Prostate gland (tissue), 2 donors: ENCODE data around the gene RPS6KA2. TPM values are rescaled to one million over a fixed set of nuclear protein-coding genes. Genes with fewer than 3 reads are reported as not detected.
A peak's percentile ranks its signal among the peaks of the same experiment; 100 is the strongest.

ENCODE experiments used
- DNase-seq: peaks from one replicate; pipeline ENCODE4 v3.0.0-alpha.2; 2019; ENCODE audit warnings: low spot score
- H3K27ac ChIP-seq, 2 donors: fragments of 200-600 bp; sonication (generic); 2 replicates each; pipeline ENCODE4 v1.5.1; 2017 to 2019
- H3K27me3 ChIP-seq: fragments of 200-600 bp; sonication (generic); replicated peaks from 2 replicates; pipeline ENCODE4 v1.5.1; 2019; ENCODE audit not compliant: insufficient read depth
- H3K36me3 ChIP-seq, 2 donors: fragments of 200-600 bp; sonication (generic); 1 replicate in 1 of 2; 2 replicates in 1 of 2; pipeline versions ENCODE4 v1.5.1 to v1.8.1; 2017 to 2019
- H3K4me1 ChIP-seq: fragments of 200-600 bp; sonication (generic); replicated peaks from 2 replicates; pipeline ENCODE4 v1.5.1; 2019
- H3K4me3 ChIP-seq, 2 donors: fragments of 200-600 bp; sonication (generic); 2 replicates each; pipeline ENCODE4 v1.5.1; 2017 to 2019
- H3K9me3 ChIP-seq: fragments of 200-600 bp; sonication (generic); 2 replicates; pipeline ENCODE4 v1.5.1; 2017
- CTCF ChIP-seq, 4 experiments: fragments of 200-600 bp in 2 of 4; fragments of 450-650 bp in 2 of 4; sonication (generic) in 2 of 4; IDR thresholded peaks; 1 replicate in 3 of 4; 2 replicates in 1 of 4; pipeline ENCODE4 v1.5.1; 2016 to 2019; ENCODE audit warnings: antibody characterized with exemption in 4 of 4, mild to moderate bottlenecking in 2 of 4, moderate library complexity in 2 of 4
- POLR2A ChIP-seq: fragments of 450-650 bp; IDR thresholded peaks from one replicate; pipeline ENCODE4 v1.6.1; 2016; ENCODE audit warnings: antibody characterized with exemption, mild to moderate bottlenecking
- POLR2AphosphoS5 ChIP-seq: sonication (generic); formaldehyde crosslinking; IDR thresholded peaks from one replicate; pipeline ENCODE4 v1.6.1; 2017; ENCODE audit warnings: antibody characterized with exemption
- WGBS: methylation state at CpG from one replicate; pipeline ENCODE4 v1.1.5; 2018; 5-methylcytosine and 5-hydroxymethylcytosine counted together
- intact Hi-C: fragments of 100-400 bp; cut with DNase I; formaldehyde crosslinking; loops from one replicate; pipeline ENCODE4 v1.14.2; 2022
- total RNA-seq, 2 donors: library from RNA; depleted of rRNA; stranded (reverse); fragments of >200 nt; gene quantifications; one replicate each; pipeline ENCODE4 v1.1.0, GENCODE V29; 2016

Gene RPS6KA2
- total RNA-seq, 2 donors from 2014 or later = 32.2 to 44.3 TPM

GRCh38 chr6:166379800-166380199 lies 247.3 kb downstream of the RPS6KA2 start:
- WGBS = 81% methylated on average over 4 of the region's 4 CpGs
- H3K27ac ChIP-seq = no peak overlapping the region

GRCh38 chr6:166379103-166379586 lies 247.9 kb downstream of the RPS6KA2 start:
- no peaks in the 10 kb centered on the region for H3K4me1 ChIP-seq
- no peaks in the 10 kb centered on the region for H3K36me3 ChIP-seq
- no peak overlapping the region for H3K4me3 ChIP-seq
- TF ChIP-seq POLR2A (no peak), CTCF (IDR thresholded peaks at IDR 0.05) (no peak), POLR2AphosphoS5 (no peak)
- no peaks in the 10 kb centered on the region for H3K27me3 ChIP-seq
- H3K27ac ChIP-seq = no peak overlapping the region
- WGBS = 90% methylated on average over 1 of the region's 1 CpG
- intact Hi-C loops = no loop called here
- H3K9me3 ChIP-seq = no peaks in the 10 kb centered on the region
- DNase-seq = no peak

More at GRCh38 chr6:166379800-166380199, 247.3 kb downstream of the RPS6KA2 start:
- H3K9me3 ChIP-seq = no peaks in the 10 kb centered on the region
- intact Hi-C loops = loop anchor here (5.0 kb wide), 2 partner anchors 37 to 248 kb away; partner anchors contain the start of genes RPS6KA2 and SFT2D1
- DNase-seq = no peak
- H3K36me3 ChIP-seq = no peaks in the 10 kb centered on the region
- no peaks in the 10 kb centered on the region for H3K27me3 ChIP-seq
- TF ChIP-seq CTCF (IDR thresholded peaks at IDR 0.05) (no peak), POLR2A (no peak), POLR2AphosphoS5 (peak; percentile 28)
- no peaks in the 10 kb centered on the region for H3K4me1 ChIP-seq
- H3K4me3 ChIP-seq = no peak overlapping the region

- DNase-seq = no peak
- no peaks in the 10 kb centered on the region for H3K36me3 ChIP-seq
- H3K27ac ChIP-seq = no peak overlapping the region
- H3K4me1 ChIP-seq = no peaks in the 10 kb centered on the region
- no peaks in the 10 kb centered on the region for H3K27me3 ChIP-seq
- TF ChIP-seq POLR2AphosphoS5 (no peak), POLR2A (no peak), CTCF (IDR thresholded peaks at IDR 0.05) (no peak)
- H3K4me3 ChIP-seq = no peak overlapping the region
- intact Hi-C loops = no loop called here
- H3K9me3 ChIP-seq = no peaks in the 10 kb centered on the region
- 73% methylated on average over 2 of the region's 2 CpGs for WGBS
Observed at GRCh38 chr6:166377721-166378120, 249.3 kb downstream of the RPS6KA2 start.

- no peak overlapping the region for H3K4me3 ChIP-seq
- H3K27me3 ChIP-seq = no peaks in the 10 kb centered on the region
- H3K9me3 ChIP-seq = no peaks in the 10 kb centered on the region
- DNase-seq = no peak
- 100% methylated on average over 1 of the region's 1 CpG for WGBS
- TF ChIP-seq POLR2AphosphoS5 (no peak), CTCF (IDR thresholded peaks at IDR 0.05) (no peak), POLR2A (no peak)
- no peaks in the 10 kb centered on the region for H3K36me3 ChIP-seq
- intact Hi-C loops = no loop called here
- H3K4me1 ChIP-seq = no peaks in the 10 kb centered on the region
- no peak overlapping the region for H3K27ac ChIP-seq
Observed at GRCh38 chr6:166375013-166375412, 252.0 kb downstream of the RPS6KA2 start.

- Histone ChIP-seq H3K4me1 (no peaks in the 10 kb centered on the region), H3K4me3 (no peak overlapping the region), H3K9me3 (no peaks in the 10 kb centered on the region), H3K27me3 (no peaks in the 10 kb centered on the region), H3K36me3 (no peaks in the 10 kb centered on the region), H3K27ac (no peak overlapping the region)
- TF ChIP-seq POLR2AphosphoS5 (no peak), CTCF (IDR thresholded peaks at IDR 0.05) (no peak), POLR2A (no peak)
- intact Hi-C loops = no loop called here
- 94% methylated on average over 3 of the region's 3 CpGs for WGBS
- DNase-seq = no peak
Observed at GRCh38 chr6:166370489-166370888, 256.6 kb downstream of the RPS6KA2 start.
